Stimulated activated CD8-positive, alpha-beta memory T cell treated with anti-CD3 and anti-CD28 coated beads, Interleukin-4, amount 100 ng/mL, for 1 hour (primary cell): ENCODE data around the gene MAP9.
"Not testable (repeated sequence)": the region's sequence is repeated elsewhere in the genome, so short reads cannot be mapped to it uniquely, and the experiment has no call there.

ENCODE experiments used
- DNase-seq, 2 donors: peaks; one replicate each; pipeline ENCODE4 v3.0.0-alpha.2; 2020; ENCODE audit warnings: low read depth in 2 of 2, low spot score in 1 of 2

The MAP9 gene

GRCh38 chr4:155353923-155354540, 22.7 kb downstream of the MAP9 start:
- DNase-seq = peak in 1 of 2 donors; percentile 8

- DNase-seq = no peak
Measured at GRCh38 chr4:155342142-155342541, 34.6 kb downstream of the MAP9 start.

GRCh38 chr4:155339999-155340398, 36.8 kb downstream of the MAP9 start:
- DNase-seq = no peak

GRCh38 chr4:155339588-155339987, 37.2 kb downstream of the MAP9 start:
- DNase-seq = no peak

GRCh38 chr4:155338196-155338595, 38.6 kb downstream of the MAP9 start:
- DNase-seq = no peak

- DNase-seq = no peak
Measured at GRCh38 chr4:155336242-155336641, 40.5 kb downstream of the MAP9 start.

GRCh38 chr4:155331478-155331877, 45.3 kb downstream of the MAP9 start:
- no peak for DNase-seq

GRCh38 chr4:155322782-155323181, 54.0 kb downstream of the MAP9 start:
- no peak for DNase-seq

- no peak for DNase-seq
Measured at GRCh38 chr4:155321006-155321405, 55.8 kb downstream of the MAP9 start.

GRCh38 chr4:155319516-155319915, 57.2 kb downstream of the MAP9 start:
- no peak for DNase-seq

GRCh38 chr4:155312027-155312426, 64.7 kb downstream of the MAP9 start:
- not testable (repeated sequence) for DNase-seq

GRCh38 chr4:155307731-155308277, 69.0 kb downstream of the MAP9 start:
- DNase-seq = no peak

- DNase-seq = no peak
Measured at GRCh38 chr4:155305619-155306018, 71.1 kb downstream of the MAP9 start.

- DNase-seq = no peak
Measured at GRCh38 chr4:155304375-155304774, 72.4 kb downstream of the MAP9 start.

- DNase-seq = no peak
Measured at GRCh38 chr4:155299103-155299502, 77.7 kb downstream of the MAP9 start.
